Breast epithelium (tissue), 4 donors: Measurements from ENCODE around the gene MAN1A2. TPM values are rescaled to one million over a fixed set of nuclear protein-coding genes. Genes with fewer than 3 reads are reported as not detected.

Source experiments
- DNase-seq, 2 donors: peaks; one replicate each; pipeline ENCODE4 v3.0.0-alpha.2; 2019; ENCODE audit warnings: low spot score in 2 of 2
- H3K27ac ChIP-seq, 2 donors: fragments of 200-600 bp; sonication (generic) in 1 of 2; one replicate each; pipeline ENCODE4 v1.5.1; 2016 to 2019; ENCODE audit warnings: mild to moderate bottlenecking in 1 of 2
- H3K27me3 ChIP-seq, 2 donors: fragments of 200-600 bp; sonication (generic) in 1 of 2; one replicate each; pipeline versions ENCODE4 v1.5.1 to v1.6.0; 2017 to 2019; ENCODE audit warnings: control low read depth in 1 of 2, mild to moderate bottlenecking in 1 of 2
- H3K36me3 ChIP-seq: fragments of 200-600 bp; one replicate; pipeline ENCODE4 v1.5.1; 2019
- H3K4me1 ChIP-seq, 2 donors: fragments of 200-600 bp; sonication (generic); one replicate each; pipeline ENCODE4 v1.5.1; 2016 to 2019; ENCODE audit warnings: control low read depth in 1 of 2
- H3K4me3 ChIP-seq, 3 donors: fragments of 200-600 bp; sonication (generic); 1 replicate in 2 of 3; 2 replicates in 1 of 3; pipeline ENCODE4 v1.5.1; 2016 to 2019; ENCODE audit warnings: mild to moderate bottlenecking in 3 of 3, moderate library complexity in 2 of 3
- H3K9me3 ChIP-seq, 2 donors: fragments of 200-600 bp; sonication (generic) in 1 of 2; one replicate each; pipeline ENCODE4 v1.5.1; 2016 to 2019; ENCODE audit warnings: control low read depth in 1 of 2
- POLR2A ChIP-seq: fragments of 450-650 bp; IDR thresholded peaks from one replicate; pipeline ENCODE4 v1.6.1; 2016; ENCODE audit warnings: antibody characterized with exemption, mild to moderate bottlenecking, moderate library complexity
- POLR2AphosphoS5 ChIP-seq, 3 donors: sonication (generic); formaldehyde crosslinking; IDR thresholded peaks; one replicate each; pipeline ENCODE4 v1.6.1; 2017; ENCODE audit warnings: antibody characterized with exemption in 3 of 3
- intact Hi-C: fragments of 100-400 bp; cut with DNase I; formaldehyde crosslinking; loops from one replicate; pipeline ENCODE4 v1.15.1; 2023; ENCODE audit warnings: low total_unique reads
- total RNA-seq, 3 donors: library from RNA; depleted of rRNA; stranded (reverse); fragments of >200 nt; gene quantifications; one replicate each; pipeline ENCODE4 v1.1.0, GENCODE V29; 2016
- TF ChIP-seq, protein P1 (sequence below), 3 donors: fragments of 450-650 bp; IDR thresholded peaks; one replicate each; pipeline ENCODE4 v1.5.1; 2016 to 2017; ENCODE audit warnings: antibody characterized with exemption in 3 of 3, mild to moderate bottlenecking in 3 of 3, moderate library complexity in 3 of 3

Gene MAN1A2
- total RNA-seq, 3 donors from 2014 or later, result 40.2 to 52.8 (median 43.3) TPM

DNA sequence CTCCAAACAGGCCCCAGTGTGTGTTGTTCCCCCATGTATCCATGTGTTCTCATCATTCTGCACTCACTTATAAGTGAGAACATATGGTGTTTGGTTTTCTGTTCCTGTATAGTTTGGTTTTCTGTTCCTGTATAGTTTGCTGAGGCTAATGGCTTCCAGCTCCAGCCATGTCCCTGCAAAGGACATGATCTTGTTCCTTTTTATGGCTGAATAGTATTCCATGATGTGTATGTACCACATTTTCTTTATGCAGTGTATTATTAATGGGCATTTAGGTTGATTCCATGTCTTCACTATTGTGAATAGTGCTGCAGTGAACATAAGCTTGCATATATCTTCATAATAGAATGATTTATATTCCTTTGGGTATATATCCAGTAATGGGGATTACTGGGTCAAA lies 111.8 kb downstream of the MAN1A2 start:
- intact Hi-C loops, result no loop called here
- Histone ChIP-seq H3K27ac (no peak overlapping the region), H3K27me3 (no peaks in the 10 kb centered on the region), H3K4me1 (no peaks in the 10 kb centered on the region), H3K4me3 (no peak overlapping the region), H3K36me3 (no peaks in the 10 kb centered on the region), H3K9me3 (peaks cover 0 to 13% of the 10 kb centered on the region in 2 donors)
- DNase-seq, result no peak
- TF ChIP-seq POLR2AphosphoS5 (IDR thresholded peaks at IDR 0.05), result no peak
- TF ChIP-seq, protein P1, sequence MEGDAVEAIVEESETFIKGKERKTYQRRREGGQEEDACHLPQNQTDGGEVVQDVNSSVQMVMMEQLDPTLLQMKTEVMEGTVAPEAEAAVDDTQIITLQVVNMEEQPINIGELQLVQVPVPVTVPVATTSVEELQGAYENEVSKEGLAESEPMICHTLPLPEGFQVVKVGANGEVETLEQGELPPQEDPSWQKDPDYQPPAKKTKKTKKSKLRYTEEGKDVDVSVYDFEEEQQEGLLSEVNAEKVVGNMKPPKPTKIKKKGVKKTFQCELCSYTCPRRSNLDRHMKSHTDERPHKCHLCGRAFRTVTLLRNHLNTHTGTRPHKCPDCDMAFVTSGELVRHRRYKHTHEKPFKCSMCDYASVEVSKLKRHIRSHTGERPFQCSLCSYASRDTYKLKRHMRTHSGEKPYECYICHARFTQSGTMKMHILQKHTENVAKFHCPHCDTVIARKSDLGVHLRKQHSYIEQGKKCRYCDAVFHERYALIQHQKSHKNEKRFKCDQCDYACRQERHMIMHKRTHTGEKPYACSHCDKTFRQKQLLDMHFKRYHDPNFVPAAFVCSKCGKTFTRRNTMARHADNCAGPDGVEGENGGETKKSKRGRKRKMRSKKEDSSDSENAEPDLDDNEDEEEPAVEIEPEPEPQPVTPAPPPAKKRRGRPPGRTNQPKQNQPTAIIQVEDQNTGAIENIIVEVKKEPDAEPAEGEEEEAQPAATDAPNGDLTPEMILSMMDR (IDR thresholded peaks at IDR 0.05), result no peak
- no peak for TF ChIP-seq POLR2A

DNA sequence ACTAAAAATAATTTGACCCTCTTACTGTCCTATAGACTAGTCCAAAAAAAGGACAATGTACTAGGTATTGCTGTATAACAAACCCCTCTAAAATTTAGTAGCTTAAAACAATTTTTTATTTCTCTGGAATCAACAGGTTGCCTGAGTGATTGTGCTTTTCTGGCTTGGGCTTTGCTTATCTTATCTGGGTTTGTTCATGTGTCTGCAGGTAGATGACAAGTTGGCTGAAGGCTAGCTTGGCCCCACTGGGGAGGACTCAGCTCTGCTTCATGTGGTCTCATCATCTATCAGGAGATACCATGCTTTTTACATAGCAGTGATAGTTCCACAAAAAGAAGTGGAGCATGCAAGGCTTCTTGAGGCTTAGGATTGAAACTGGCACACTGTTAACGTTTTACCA lies 114.2 kb downstream of the MAN1A2 start:
- H3K36me3 ChIP-seq, result no peaks in the 10 kb centered on the region
- H3K4me1 ChIP-seq, result no peaks in the 10 kb centered on the region
- no peak overlapping the region for H3K4me3 ChIP-seq
- no peaks in the 10 kb centered on the region for H3K27me3 ChIP-seq
- no peak overlapping the region for H3K27ac ChIP-seq
- intact Hi-C loops, result no loop called here
- peaks cover 0 to 5% of the 10 kb centered on the region in 2 donors for H3K9me3 ChIP-seq
- TF ChIP-seq POLR2AphosphoS5 (IDR thresholded peaks at IDR 0.05), result no peak
- no peak for TF ChIP-seq POLR2A
- TF ChIP-seq, protein P1 (IDR thresholded peaks at IDR 0.05), result no peak
- no peak for DNase-seq

DNA sequence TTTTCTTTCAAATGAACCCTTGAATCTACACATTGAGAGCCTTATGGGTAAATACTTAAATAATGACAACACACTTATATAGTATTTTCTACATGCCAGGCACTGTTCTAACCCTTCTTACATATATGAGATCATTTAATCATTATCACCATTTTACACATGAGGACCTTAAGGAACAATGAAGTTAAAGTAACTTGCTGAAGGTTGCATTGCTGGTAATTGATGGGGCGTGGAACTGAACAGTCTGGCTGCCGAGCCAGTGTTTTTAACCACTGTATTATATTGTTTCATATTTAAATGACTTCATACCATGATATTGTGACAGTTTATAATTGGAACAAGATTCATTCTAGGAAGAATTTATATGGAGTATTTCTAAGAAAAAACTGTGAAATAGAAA lies 126.7 kb downstream of the MAN1A2 start:
- no peaks in the 10 kb centered on the region for H3K27me3 ChIP-seq
- no peak for DNase-seq
- H3K4me3 ChIP-seq, result no peak overlapping the region
- H3K9me3 ChIP-seq, result no peaks in the 10 kb centered on the region
- no peaks in the 10 kb centered on the region for H3K36me3 ChIP-seq
- no peak for TF ChIP-seq POLR2A
- TF ChIP-seq, protein P1 (IDR thresholded peaks at IDR 0.05), result no peak
- TF ChIP-seq POLR2AphosphoS5 (IDR thresholded peaks at IDR 0.05), result no peak
- intact Hi-C loops, result no loop called here
- no peak overlapping the region for H3K27ac ChIP-seq
- no peaks in the 10 kb centered on the region for H3K4me1 ChIP-seq

DNA sequence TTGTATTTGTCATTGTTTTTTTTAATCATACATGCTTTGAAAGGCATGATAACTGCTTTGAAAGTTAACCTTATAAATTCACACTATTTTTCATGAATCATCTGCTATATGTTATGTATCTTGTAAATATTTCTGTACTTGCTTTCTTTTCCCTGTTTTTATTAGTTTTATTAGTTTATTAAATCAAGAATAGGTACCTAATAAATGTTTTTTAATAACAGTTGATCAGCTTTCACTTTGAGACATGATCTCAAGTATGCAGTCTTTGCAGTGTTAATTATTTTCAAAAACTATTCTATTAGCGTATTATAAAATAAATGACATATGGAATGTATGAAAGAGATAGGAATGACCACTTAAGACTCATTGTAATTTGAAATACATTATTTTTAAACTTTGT lies 127.8 kb downstream of the MAN1A2 start:
- H3K36me3 ChIP-seq, result no peaks in the 10 kb centered on the region
- no peak for DNase-seq
- no peak overlapping the region for H3K27ac ChIP-seq
- no peak overlapping the region for H3K4me3 ChIP-seq
- intact Hi-C loops, result no loop called here
- no peaks in the 10 kb centered on the region for H3K4me1 ChIP-seq
- TF ChIP-seq POLR2AphosphoS5 (IDR thresholded peaks at IDR 0.05), result no peak
- TF ChIP-seq, protein P1 (IDR thresholded peaks at IDR 0.05), result no peak
- H3K9me3 ChIP-seq, result no peaks in the 10 kb centered on the region
- no peaks in the 10 kb centered on the region for H3K27me3 ChIP-seq

DNA sequence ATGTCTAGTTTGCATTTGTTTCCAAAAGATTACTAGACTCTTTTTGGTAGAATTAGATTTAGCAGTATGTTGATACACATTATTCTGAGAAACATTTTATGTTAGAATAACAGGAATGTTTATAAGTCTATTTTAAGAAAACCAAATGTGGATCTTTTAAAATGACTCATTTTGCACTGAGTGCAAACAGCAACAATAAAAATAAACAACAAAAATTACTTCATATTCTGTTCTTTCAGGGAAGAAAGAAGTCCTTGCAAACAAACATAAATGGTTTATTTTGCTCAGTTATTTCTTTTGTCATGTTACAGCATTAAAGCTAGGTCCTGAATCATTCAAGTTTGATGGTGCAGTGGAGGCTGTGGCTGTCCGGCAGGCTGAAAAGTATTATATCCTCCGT lies 131.8 kb downstream of the MAN1A2 start:
- Histone ChIP-seq H3K27ac (no peak overlapping the region), H3K4me1 (no peaks in the 10 kb centered on the region), H3K27me3 (no peaks in the 10 kb centered on the region), H3K9me3 (no peaks in the 10 kb centered on the region), H3K36me3 (no peaks in the 10 kb centered on the region), H3K4me3 (no peak overlapping the region)
- TF ChIP-seq POLR2AphosphoS5 (IDR thresholded peaks at IDR 0.05) (no peak), POLR2A (no peak)
- TF ChIP-seq, protein P1 (IDR thresholded peaks at IDR 0.05), result no peak
- intact Hi-C loops, result no loop called here
- DNase-seq, result no peak
